Parathyroid adenoma (tissue), 2 donors: ENCODE measurements around the gene SNX25.
"Not testable (repeated sequence)": the region's sequence is repeated elsewhere in the genome, so short reads cannot be mapped to it uniquely, and the experiment has no call there.

Experiments
- H2AFZ ChIP-seq: fragments of 300-600 bp; sonication (generic); one replicate; pipeline ENCODE4 v1.7.0; 2017; ENCODE audit warnings: antibody characterized with exemption, mild to moderate bottlenecking
- H3K27ac ChIP-seq: fragments of 300-600 bp; sonication (generic); one replicate; pipeline ENCODE4 v1.7.0; 2017
- H3K27me3 ChIP-seq: fragments of 300-600 bp; sonication (generic); one replicate; pipeline ENCODE4 v1.7.0; 2017; ENCODE audit warnings: low read length; ENCODE audit not compliant: control insufficient read depth, insufficient read depth
- H3K36me3 ChIP-seq: fragments of 300-600 bp; sonication (generic); one replicate; pipeline ENCODE4 v1.7.0; 2017; ENCODE audit warnings: low read length; ENCODE audit not compliant: control insufficient read depth, insufficient read depth
- H3K4me1 ChIP-seq: fragments of 300-600 bp; sonication (generic); one replicate; pipeline ENCODE4 v1.7.0; 2017; ENCODE audit warnings: control low read depth
- H3K4me2 ChIP-seq: fragments of 300-600 bp; sonication (generic); one replicate; pipeline ENCODE4 v1.7.0; 2017; ENCODE audit warnings: low read length
- H3K4me3 ChIP-seq: fragments of 300-600 bp; sonication (generic); one replicate; pipeline ENCODE4 v1.7.0; 2017; ENCODE audit warnings: low read depth, low read length
- H3K79me2 ChIP-seq: fragments of 300-600 bp; sonication (generic); one replicate; pipeline ENCODE4 v1.7.0; 2017; ENCODE audit warnings: control low read depth
- H3K9ac ChIP-seq: fragments of 300-600 bp; sonication (generic); one replicate; pipeline ENCODE4 v1.7.0; 2017; ENCODE audit warnings: mild to moderate bottlenecking
- H3K9me3 ChIP-seq: fragments of 300-600 bp; sonication (generic); one replicate; pipeline ENCODE4 v1.7.0; 2017; ENCODE audit warnings: low read length; ENCODE audit not compliant: control insufficient read depth
- CTCF ChIP-seq: fragments of 300-600 bp; sonication (generic); IDR thresholded peaks from one replicate; pipeline ENCODE4 v1.7.0; 2017; ENCODE audit warnings: antibody characterized with exemption, mild to moderate bottlenecking
- donor health status: primary hyperparathyroidism.

Gene SNX25

GRCh38 chr4:185328586-185328985 is 119.2 kb downstream of the SNX25 start:
- no peaks in the 10 kb centered on the region for H3K9me3 ChIP-seq
- H3K4me2 ChIP-seq: no peak overlapping the region
- no peak overlapping the region for H3K4me3 ChIP-seq
- no peaks in the 10 kb centered on the region for H3K79me2 ChIP-seq
- H3K27me3 ChIP-seq: no peaks in the 10 kb centered on the region
- H3K27ac ChIP-seq: no peak overlapping the region
- H3K36me3 ChIP-seq: no peaks in the 10 kb centered on the region
- H3K4me1 ChIP-seq: no peaks in the 10 kb centered on the region
- no peak for TF ChIP-seq CTCF
- H2AFZ ChIP-seq: no peak overlapping the region
- no peak overlapping the region for H3K9ac ChIP-seq

- not testable (repeated sequence) for H2AFZ ChIP-seq, H3K9me3 ChIP-seq, H3K4me3 ChIP-seq, H3K4me2 ChIP-seq, H3K4me1 ChIP-seq, H3K36me3 ChIP-seq, H3K9ac ChIP-seq, H3K79me2 ChIP-seq, H3K27ac ChIP-seq, H3K27me3 ChIP-seq
These were observed 120.6 kb downstream of the SNX25 start for GRCh38 chr4:185329879-185330510.

GRCh38 chr4:185332575-185333464 is 123.4 kb downstream of the SNX25 start:
- Histone ChIP-seq H3K27ac (no peak overlapping the region), H3K4me2 (no peak overlapping the region)

GRCh38 chr4:185334326-185334725 is 124.9 kb downstream of the SNX25 start:
- Histone ChIP-seq H3K27ac (no peak overlapping the region), H3K4me3 (no peak overlapping the region), H3K79me2 (no peaks in the 10 kb centered on the region), H3K9ac (no peak overlapping the region), H3K4me1 (no peaks in the 10 kb centered on the region), H3K9me3 (no peaks in the 10 kb centered on the region), H3K27me3 (no peaks in the 10 kb centered on the region), H3K36me3 (no peaks in the 10 kb centered on the region), H2AFZ (no peak overlapping the region), H3K4me2 (no peak overlapping the region)
- no peak for TF ChIP-seq CTCF

More at GRCh38 chr4:185332575-185333464, 123.4 kb downstream of the SNX25 start:
- H3K4me3 ChIP-seq: no peak overlapping the region
- TF ChIP-seq CTCF: no peak
- H2AFZ ChIP-seq: no peak overlapping the region
- H3K9me3 ChIP-seq: no peaks in the 10 kb centered on the region
- no peaks in the 10 kb centered on the region for H3K79me2 ChIP-seq
- H3K36me3 ChIP-seq: no peaks in the 10 kb centered on the region
- no peaks in the 10 kb centered on the region for H3K27me3 ChIP-seq
- H3K9ac ChIP-seq: no peak overlapping the region
- H3K4me1 ChIP-seq: no peaks in the 10 kb centered on the region

GRCh38 chr4:185335579-185335978 is 126.2 kb downstream of the SNX25 start:
- no peak overlapping the region for H3K4me3 ChIP-seq
- H3K27ac ChIP-seq: no peak overlapping the region
- no peaks in the 10 kb centered on the region for H3K9me3 ChIP-seq
- H3K9ac ChIP-seq: no peak overlapping the region
- no peak overlapping the region for H3K4me2 ChIP-seq
- H3K36me3 ChIP-seq: no peaks in the 10 kb centered on the region
- H2AFZ ChIP-seq: no peak overlapping the region
- H3K4me1 ChIP-seq: no peaks in the 10 kb centered on the region
- H3K27me3 ChIP-seq: no peaks in the 10 kb centered on the region
- no peak for TF ChIP-seq CTCF
- H3K79me2 ChIP-seq: no peaks in the 10 kb centered on the region
